HCT116 (cell line): ENCODE data around the gene C10orf95. TPM values are rescaled to one million over a fixed set of nuclear protein-coding genes. Genes with fewer than 3 reads are reported as not detected.

ENCODE experiments used
- ATAC-seq: fragments of 200-7000 bp; cut with Tn5 transposase; 2 replicates; pipeline ENCODE4 v1.9.1; 2020; ENCODE audit warnings: mild to moderate bottlenecking, moderate library complexity
- BruUV-seq: library from RNA; stranded (reverse); fragments of 400-500 nt; replicated peaks from 2 replicates; lab custom pipeline; 2021; lab: Mats Ljungman, UMichigan
- CTCF ChIA-PET: fragments of 300-600 bp; sonication (Branson Sonifier 250); formaldehyde crosslinking; loops from one replicate; lab custom pipeline; 2021; ENCODE audit warnings: antibody characterized with exemption; lab: Charles Lee
- POLR2A ChIA-PET: fragments of 300-600, 350-600 bp; sonication (Branson Sonifier 250); formaldehyde crosslinking; loops from one replicate; lab custom pipeline; 2021; ENCODE audit warnings: antibody characterized with exemption; lab: Charles Lee
- RAD21 ChIA-PET, 2 experiments: fragments of 300-600 bp; sonication (Branson Sonifier 250); formaldehyde crosslinking; loops; one replicate each; lab custom pipeline; 2023; ENCODE audit warnings: low total read pairs in 2 of 2; ENCODE audit not compliant: uncharacterized antibody in 2 of 2, unreplicated experiment in 2 of 2, low non-redundant PET in 1 of 2; lab: Charles Lee
- DNase-seq: peaks from one replicate; pipeline ENCODE4 v3.0.0-alpha.2; 2010; ENCODE audit warnings: low read depth, low spot score
- H2AFZ ChIP-seq: fragments of 200-600 bp; shearing (Covaris generic), sonication (generic); 2 replicates; pipeline ENCODE4 v1.6.1; 2017; ENCODE audit warnings: low read depth, mixed run types, mixed read lengths, antibody characterized with exemption, low read length; ENCODE audit not compliant: poor library complexity, severe bottlenecking
- H3K27ac ChIP-seq: 2 replicates; pipeline ENCODE4 v1.5.1; 2012; ENCODE audit warnings: low read depth, low read length
- H3K27me3 ChIP-seq: fragments of 200-600 bp; sonication (generic); 2 replicates; pipeline ENCODE4 v1.6.1; 2016; ENCODE audit warnings: mixed run types, low read length, mixed read lengths; ENCODE audit not compliant: insufficient read depth
- H3K36me3 ChIP-seq, 2 experiments: fragments of 200-500 bp in 1 of 2; fragments of 200-600 bp in 1 of 2; sonication (Bioruptor generic) in 1 of 2; sonication (generic) in 1 of 2; 2 replicates each; pipeline versions ENCODE4 v1.5.1 to v1.6.1; 2014 to 2016; ENCODE audit warnings: low read length in 2 of 2, inconsistent platforms in 1 of 2, mixed read lengths in 1 of 2, mixed run types in 1 of 2; ENCODE audit not compliant: insufficient read depth in 2 of 2, control insufficient read depth in 1 of 2
- H3K4me1 ChIP-seq, 2 experiments: fragments of 200-600 bp in 1 of 2; sonication (generic) in 1 of 2; 2 replicates each; pipeline versions ENCODE4 v1.5.1 to v1.6.1; 2012 to 2017; ENCODE audit warnings: low read length in 2 of 2, inconsistent platforms in 1 of 2, mild to moderate bottlenecking in 1 of 2, mixed read lengths in 1 of 2, mixed run types in 1 of 2, moderate library complexity in 1 of 2; ENCODE audit not compliant: insufficient read depth in 2 of 2, control insufficient read depth in 1 of 2
- H3K4me2 ChIP-seq: fragments of 200-600 bp; sonication (generic); 2 replicates; pipeline ENCODE4 v1.6.1; 2017; ENCODE audit warnings: mixed run types, low read length, mixed read lengths
- H3K4me3 ChIP-seq, 2 experiments: fragments of 200-600 bp in 1 of 2; sonication (generic) in 1 of 2; replicated peaks in 1 of 2; 2 replicates each; pipeline ENCODE4 v1.5.1; 2011 to 2016; ENCODE audit warnings: low read length in 2 of 2, control low read depth in 1 of 2, low read depth in 1 of 2, mild to moderate bottlenecking in 1 of 2, mixed read lengths in 1 of 2, mixed run types in 1 of 2
- H3K79me2 ChIP-seq: fragments of 200-600 bp; sonication (generic); 2 replicates; pipeline ENCODE4 v1.6.1; 2017; ENCODE audit warnings: mild to moderate bottlenecking, mixed run types, low read length, moderate library complexity, mixed read lengths; ENCODE audit not compliant: insufficient read depth
- H3K9ac ChIP-seq: fragments of 200-600 bp; sonication (generic); 2 replicates; pipeline ENCODE4 v1.6.1; 2016; ENCODE audit warnings: low read length, mixed read lengths
- H3K9me2 ChIP-seq: fragments of 200-600 bp; sonication (generic), shearing (Covaris generic); 2 replicates; pipeline ENCODE4 v1.6.1; 2017; ENCODE audit warnings: mixed run types, mild to moderate bottlenecking, moderate library complexity; ENCODE audit not compliant: insufficient read depth
- H3K9me3 ChIP-seq, 2 experiments: fragments of 200-500 bp in 1 of 2; fragments of 200-600 bp in 1 of 2; sonication (Bioruptor generic) in 1 of 2; sonication (generic) in 1 of 2; 2 replicates each; pipeline ENCODE4 v1.6.1; 2014 to 2017; ENCODE audit warnings: low read length in 2 of 2, mixed read lengths in 2 of 2, inconsistent platforms in 1 of 2, low read depth in 1 of 2, mild to moderate bottlenecking in 1 of 2, mixed run types in 1 of 2, moderate library complexity in 1 of 2; ENCODE audit not compliant: control insufficient read depth in 1 of 2, insufficient read depth in 1 of 2
- H4K20me1 ChIP-seq: fragments of 200-600 bp; sonication (generic), shearing (Covaris generic); 2 replicates; pipeline ENCODE4 v1.6.1; 2017; ENCODE audit warnings: mixed run types, mild to moderate bottlenecking, moderate library complexity; ENCODE audit not compliant: insufficient read depth
- CBX3 ChIP-seq: IDR thresholded peaks from 2 replicates; pipeline ENCODE4 v1.6.1; 2012; ENCODE audit warnings: low read depth
- CEBPB ChIP-seq: IDR thresholded peaks from 2 replicates; pipeline ENCODE4 v1.6.1; 2012; ENCODE audit warnings: low read depth
- EGR1 ChIP-seq: IDR thresholded peaks from 2 replicates; pipeline ENCODE4 v1.6.1; 2012; ENCODE audit warnings: low read depth
- EZH2 ChIP-seq: fragments of 200-600 bp; sonication (generic); IDR thresholded peaks from 2 replicates; pipeline ENCODE4 v1.6.1; 2017; ENCODE audit warnings: antibody characterized with exemption, mixed run types
- EZH2phosphoT487 ChIP-seq: fragments of 200-600 bp; IDR thresholded peaks from 2 replicates; pipeline ENCODE4 v1.6.1; 2018; ENCODE audit warnings: antibody characterized with exemption, borderline replicate concordance
- FOSL1 ChIP-seq: IDR thresholded peaks from 2 replicates; pipeline ENCODE4 v1.6.1; 2012; ENCODE audit warnings: low read depth
- JUND ChIP-seq: IDR thresholded peaks from 2 replicates; pipeline ENCODE4 v1.6.1; 2012
- RAD21 ChIP-seq: IDR thresholded peaks from 2 replicates; pipeline ENCODE4 v1.6.1; 2012; ENCODE audit warnings: low read depth, mild to moderate bottlenecking
- REST ChIP-seq: IDR thresholded peaks from 2 replicates; pipeline ENCODE4 v1.6.1; 2012; ENCODE audit warnings: low read depth
- SP1 ChIP-seq: IDR thresholded peaks from 2 replicates; pipeline ENCODE4 v1.6.1; 2012; ENCODE audit warnings: low read depth
- SRF ChIP-seq: IDR thresholded peaks from 2 replicates; pipeline ENCODE4 v1.6.1; 2012; ENCODE audit warnings: low read depth
- TCF7L2 ChIP-seq: IDR thresholded peaks from 2 replicates; pipeline ENCODE4 v1.7.0; 2011; ENCODE audit warnings: borderline replicate concordance, inconsistent platforms; ENCODE audit not compliant: insufficient read depth, insufficient read length; ENCODE audit errors: extremely low read depth
- YY1 ChIP-seq: IDR thresholded peaks from 2 replicates; pipeline ENCODE4 v1.6.1; 2011; ENCODE audit warnings: low read length, low read depth, moderate library complexity, mild to moderate bottlenecking; ENCODE audit not compliant: insufficient replicate concordance; ENCODE audit errors: extremely low read depth
- ZFX ChIP-seq: fragments of 450-650 bp; IDR thresholded peaks from 2 replicates; pipeline ENCODE4 v1.6.1; 2017
- intact Hi-C: fragments of 100-400 bp; cut with micrococcal nuclease; formaldehyde crosslinking; loops from 2 replicates; pipeline ENCODE4 v1.10.0; 2022
- total RNA-seq: library from RNA; stranded (reverse); gene quantifications from one replicate; pipeline ENCODE4 v1.2.1, GENCODE V29; 2021; ENCODE audit not compliant: unreplicated experiment
- TF ChIP-seq, protein P1 (sequence below): IDR thresholded peaks from 2 replicates; pipeline ENCODE4 v1.6.1; 2011; ENCODE audit warnings: mild to moderate bottlenecking, low read length, moderate library complexity; ENCODE audit not compliant: insufficient replicate concordance; ENCODE audit errors: extremely low read depth
- TF ChIP-seq, protein P2 (sequence below), 3 experiments: fragments of 200-600 bp in 1 of 3; sonication (generic) in 1 of 3; IDR thresholded peaks in 2 of 3; conservative IDR thresholded peaks in 1 of 3; 2 replicates each; pipeline ENCODE4 v1.5.1; 2012 to 2017; ENCODE audit warnings: low read depth in 2 of 3, low read length in 2 of 3, antibody characterized with exemption in 1 of 3, borderline replicate concordance in 1 of 3, control low read depth in 1 of 3, mild to moderate bottlenecking in 1 of 3, mixed read lengths in 1 of 3, mixed run types in 1 of 3, moderate library complexity in 1 of 3; ENCODE audit not compliant: insufficient read depth in 1 of 3

C10orf95 gene
- total RNA-seq, 1 experiment from 2014 or later = 2.1 TPM

- no peak for TF ChIP-seq SRF
- TF ChIP-seq JUND = no peak
- TF ChIP-seq CEBPB = no peak
- no peak for TF ChIP-seq SP1
- TF ChIP-seq, protein P1, sequence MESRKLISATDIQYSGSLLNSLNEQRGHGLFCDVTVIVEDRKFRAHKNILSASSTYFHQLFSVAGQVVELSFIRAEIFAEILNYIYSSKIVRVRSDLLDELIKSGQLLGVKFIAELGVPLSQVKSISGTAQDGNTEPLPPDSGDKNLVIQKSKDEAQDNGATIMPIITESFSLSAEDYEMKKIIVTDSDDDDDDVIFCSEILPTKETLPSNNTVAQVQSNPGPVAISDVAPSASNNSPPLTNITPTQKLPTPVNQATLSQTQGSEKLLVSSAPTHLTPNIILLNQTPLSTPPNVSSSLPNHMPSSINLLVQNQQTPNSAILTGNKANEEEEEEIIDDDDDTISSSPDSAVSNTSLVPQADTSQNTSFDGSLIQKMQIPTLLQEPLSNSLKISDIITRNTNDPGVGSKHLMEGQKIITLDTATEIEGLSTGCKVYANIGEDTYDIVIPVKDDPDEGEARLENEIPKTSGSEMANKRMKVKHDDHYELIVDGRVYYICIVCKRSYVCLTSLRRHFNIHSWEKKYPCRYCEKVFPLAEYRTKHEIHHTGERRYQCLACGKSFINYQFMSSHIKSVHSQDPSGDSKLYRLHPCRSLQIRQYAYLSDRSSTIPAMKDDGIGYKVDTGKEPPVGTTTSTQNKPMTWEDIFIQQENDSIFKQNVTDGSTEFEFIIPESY = no peak
Observed at GRCh38 chr10:102467971-102468438, 16.7 kb upstream of the C10orf95 start (continued).

- Histone ChIP-seq H3K9me3 (no peaks in the 10 kb centered on the region), H3K4me1 (peaks cover 30 to 32% of the 10 kb centered on the region in 2 experiments), H3K36me3 (peaks cover 0 to 2% of the 10 kb centered on the region in 2 experiments; a peak in 1 of 4 replicates), H2AFZ (no peak overlapping the region), H3K4me3 (no peak overlapping the region), H3K4me2 (no peak overlapping the region), H3K27me3 (no peaks in the 10 kb centered on the region), H3K9me2 (no peaks in the 10 kb centered on the region), H3K79me2 (peaks cover 29% of the 10 kb centered on the region; the same call in 1 of the 2 replicates), H3K9ac (no peak overlapping the region), H3K27ac (no peak overlapping the region), H4K20me1 (no peaks in the 10 kb centered on the region)
- ChIA-PET RAD21 (no interaction called here), POLR2A (no interaction called here), CTCF (no interaction called here)
- no TSS peak for BruUV-seq
- DNase-seq (no peak), ATAC-seq (no peak)
- intact Hi-C loops = no loop called here
- TF ChIP-seq JUND (no peak), EZH2phosphoT487 (no peak), EZH2 (no peak), REST (no peak), ZFX (no peak), EGR1 (no peak), RAD21 (no peak), TCF7L2 (no peak), YY1 (no peak), CBX3 (no peak), FOSL1 (no peak), SP1 (no peak)
- TF ChIP-seq, protein P1 = no peak
- TF ChIP-seq, protein P2, sequence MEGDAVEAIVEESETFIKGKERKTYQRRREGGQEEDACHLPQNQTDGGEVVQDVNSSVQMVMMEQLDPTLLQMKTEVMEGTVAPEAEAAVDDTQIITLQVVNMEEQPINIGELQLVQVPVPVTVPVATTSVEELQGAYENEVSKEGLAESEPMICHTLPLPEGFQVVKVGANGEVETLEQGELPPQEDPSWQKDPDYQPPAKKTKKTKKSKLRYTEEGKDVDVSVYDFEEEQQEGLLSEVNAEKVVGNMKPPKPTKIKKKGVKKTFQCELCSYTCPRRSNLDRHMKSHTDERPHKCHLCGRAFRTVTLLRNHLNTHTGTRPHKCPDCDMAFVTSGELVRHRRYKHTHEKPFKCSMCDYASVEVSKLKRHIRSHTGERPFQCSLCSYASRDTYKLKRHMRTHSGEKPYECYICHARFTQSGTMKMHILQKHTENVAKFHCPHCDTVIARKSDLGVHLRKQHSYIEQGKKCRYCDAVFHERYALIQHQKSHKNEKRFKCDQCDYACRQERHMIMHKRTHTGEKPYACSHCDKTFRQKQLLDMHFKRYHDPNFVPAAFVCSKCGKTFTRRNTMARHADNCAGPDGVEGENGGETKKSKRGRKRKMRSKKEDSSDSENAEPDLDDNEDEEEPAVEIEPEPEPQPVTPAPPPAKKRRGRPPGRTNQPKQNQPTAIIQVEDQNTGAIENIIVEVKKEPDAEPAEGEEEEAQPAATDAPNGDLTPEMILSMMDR (IDR thresholded peaks at IDR 0.05 in 2 of 3, conservative IDR thresholded peaks at IDR 0.05 in 1 of 3; ENCODE audit: borderline replicate concordance in 1 of 3, insufficient read depth in 1 of 3, low read depth in 2 of 3, low read length in 2 of 3) = no peak
Observed at GRCh38 chr10:102467318-102467717, 16.0 kb upstream of the C10orf95 start.
